ENCODE results near the gene KLB. TPM values are rescaled to one million over a fixed set of nuclear protein-coding genes. Genes with fewer than 3 reads are reported as not detected.

The KLB gene
- polyA plus RNA-seq, 1 donor (not counting 4 experiments of a cell fraction or from before 2014, with no cell fraction given), result not detected

GRCh38 chr4:39458505-39459300 is 52.0 kb downstream of the KLB start, which contains the start of the genes LIAS and RPL9:
LIAS (plus strand) TSS chr4:39459056; CDS start chr4:39459118, 62 bp downstream.
RPL9 (minus strand) TSS chr4:39458922; CDS start chr4:39458439, 483 bp downstream.
- dilution Hi-C loops (cut with MboI; ENCODE audit: extremely low pct_ligation_motif_present, low sequenced_read_pairs), result no loop called here
- no peaks in the 10 kb centered on the region for H3K9me1 ChIP-seq (ENCODE audit: control insufficient read depth, extremely low read depth, insufficient read depth, low read length)
- peak within 1 kb of the TSS; percentile 93 for H3K4me2 ChIP-seq (ENCODE audit: control insufficient read depth, extremely low read depth, insufficient read depth, low read depth, low read length)
- TF ChIP-seq CTCF (optimal IDR thresholded peaks at IDR 0.05 in 1 of 3, IDR thresholded peaks at IDR 0.05 in 1 of 3, conservative IDR thresholded peaks at IDR 0.05 in 1 of 3; ENCODE audit: extremely low read depth in 1 of 3, insufficient read depth in 2 of 3, low read length in 3 of 3) (no peak), EZH2 (IDR thresholded peaks at IDR 0.05; ENCODE audit: low read length) (no peak)
- FAIRE-seq, result peak; percentile 85
- H4K20me1 ChIP-seq (ENCODE audit: control insufficient read depth, extremely low read depth, insufficient read depth, low read length), result peaks cover 18% of the 10 kb centered on the region
- peaks cover 26% of the 10 kb centered on the region for H3K4me1 ChIP-seq (ENCODE audit: control insufficient read depth, extremely low read depth, insufficient read depth, low read length)
- H2AFZ ChIP-seq (ENCODE audit: control insufficient read depth, low read length), result peak within 1 kb of the TSS; percentile 97
- peak within 1 kb of the TSS; percentile 67 to 100 (median 90) for H3K4me3 ChIP-seq (ENCODE audit: control insufficient read depth in 2 of 3, extremely low read depth in 1 of 3, insufficient read depth in 2 of 3, low read depth in 1 of 3, low read length in 3 of 3)
- no peaks in the 10 kb centered on the region for H3K9me3 ChIP-seq (ENCODE audit: control insufficient read depth, low read depth, low read length)
- peak; percentile 99 for DNase-seq (ENCODE audit: low read depth, low spot score)
- no peaks in the 10 kb centered on the region for H3K27me3 ChIP-seq (ENCODE audit: control insufficient read depth, extremely low read depth, insufficient read depth, low read length)
- H3K9ac ChIP-seq (ENCODE audit: control insufficient read depth, extremely low read depth, insufficient read depth, low read length), result peak within 1 kb of the TSS; percentile 99
- H3K79me2 ChIP-seq (ENCODE audit: control insufficient read depth, insufficient read depth, low read length), result peaks cover 51% of the 10 kb centered on the region
- peaks cover 15 to 51% of the 10 kb centered on the region in 2 experiments for H3K36me3 ChIP-seq (ENCODE audit: control insufficient read depth in 2 of 2, extremely low read depth in 1 of 2, insufficient read depth in 2 of 2, low read length in 2 of 2)
- peak within 1 kb of the TSS; percentile 94 for H3K27ac ChIP-seq (ENCODE audit: control insufficient read depth, insufficient read depth, low read length)

- Histone ChIP-seq H3K4me2 (ENCODE audit: control insufficient read depth, extremely low read depth, insufficient read depth, low read depth, low read length) (no peak overlapping the region), H3K9ac (ENCODE audit: control insufficient read depth, extremely low read depth, insufficient read depth, low read length) (no peak overlapping the region), H2AFZ (ENCODE audit: control insufficient read depth, low read length) (no peak overlapping the region), H3K36me3 (ENCODE audit: control insufficient read depth in 2 of 2, extremely low read depth in 1 of 2, insufficient read depth in 2 of 2, low read length in 2 of 2) (peaks cover under 1 to 21% of the 10 kb centered on the region in 2 experiments), H4K20me1 (ENCODE audit: control insufficient read depth, extremely low read depth, insufficient read depth, low read length) (no peaks in the 10 kb centered on the region), H3K79me2 (ENCODE audit: control insufficient read depth, insufficient read depth, low read length) (peaks cover 12% of the 10 kb centered on the region), H3K4me3 (ENCODE audit: control insufficient read depth in 2 of 3, extremely low read depth in 1 of 3, insufficient read depth in 2 of 3, low read depth in 1 of 3, low read length in 3 of 3) (no peak overlapping the region), H3K9me3 (ENCODE audit: control insufficient read depth, low read depth, low read length) (no peaks in the 10 kb centered on the region), H3K4me1 (ENCODE audit: control insufficient read depth, extremely low read depth, insufficient read depth, low read length) (peaks cover 6% of the 10 kb centered on the region), H3K27ac (ENCODE audit: control insufficient read depth, insufficient read depth, low read length) (no peak overlapping the region), H3K27me3 (ENCODE audit: control insufficient read depth, extremely low read depth, insufficient read depth, low read length) (no peaks in the 10 kb centered on the region), H3K9me1 (ENCODE audit: control insufficient read depth, extremely low read depth, insufficient read depth, low read length) (no peaks in the 10 kb centered on the region)
- no peak for TF ChIP-seq CTCF (optimal IDR thresholded peaks at IDR 0.05 in 1 of 3, IDR thresholded peaks at IDR 0.05 in 1 of 3, conservative IDR thresholded peaks at IDR 0.05 in 1 of 3; ENCODE audit: extremely low read depth in 1 of 3, insufficient read depth in 2 of 3, low read length in 3 of 3)
- TF ChIP-seq EZH2 (IDR thresholded peaks at IDR 0.05; ENCODE audit: low read length), result no peak
- DNase-seq (ENCODE audit: low read depth, low spot score), result no peak
- dilution Hi-C loops (cut with MboI; ENCODE audit: extremely low pct_ligation_motif_present, low sequenced_read_pairs), result no loop called here
- FAIRE-seq, result no peak
Measured at GRCh38 chr4:39464886-39465501, 58.3 kb downstream of the KLB start.
